ENCODE data around the gene EIF5A2. TPM values are rescaled to one million over a fixed set of nuclear protein-coding genes. Genes with fewer than 3 reads are reported as not detected.

The EIF5A2 gene
- total RNA-seq: 4.1 and 5.4 TPM in 2 replicates

GRCh38 chr3:170908235-170909116, at the start of gene EIF5A2:
TSS of gene EIF5A2 (minus strand) at chr3:170908637. CDS start at chr3:170907806, 831 bp downstream.

GRCh38 chr3:170869645-170870593, 38.5 kb downstream of the EIF5A2 start, which contains the start of gene RPL22L1:
TSS of gene RPL22L1 (minus strand) at chr3:170870195. CDS start at chr3:170870167, 28 bp downstream.

Other genes starting within 250 kb of the EIF5A2 start
- 352 and 380 TPM in 2 replicates for gene RPL22L1, start 38.4 kb downstream of the EIF5A2 start, total RNA-seq
- gene SLC2A2, start 118.1 kb upstream of the EIF5A2 start, total RNA-seq: not detected in 2 replicates